Measurements from ENCODE around the gene NKX6-1.
A peak's percentile ranks its signal among the peaks of the same experiment; 100 is the strongest.

NKX6-1 gene

DNA sequence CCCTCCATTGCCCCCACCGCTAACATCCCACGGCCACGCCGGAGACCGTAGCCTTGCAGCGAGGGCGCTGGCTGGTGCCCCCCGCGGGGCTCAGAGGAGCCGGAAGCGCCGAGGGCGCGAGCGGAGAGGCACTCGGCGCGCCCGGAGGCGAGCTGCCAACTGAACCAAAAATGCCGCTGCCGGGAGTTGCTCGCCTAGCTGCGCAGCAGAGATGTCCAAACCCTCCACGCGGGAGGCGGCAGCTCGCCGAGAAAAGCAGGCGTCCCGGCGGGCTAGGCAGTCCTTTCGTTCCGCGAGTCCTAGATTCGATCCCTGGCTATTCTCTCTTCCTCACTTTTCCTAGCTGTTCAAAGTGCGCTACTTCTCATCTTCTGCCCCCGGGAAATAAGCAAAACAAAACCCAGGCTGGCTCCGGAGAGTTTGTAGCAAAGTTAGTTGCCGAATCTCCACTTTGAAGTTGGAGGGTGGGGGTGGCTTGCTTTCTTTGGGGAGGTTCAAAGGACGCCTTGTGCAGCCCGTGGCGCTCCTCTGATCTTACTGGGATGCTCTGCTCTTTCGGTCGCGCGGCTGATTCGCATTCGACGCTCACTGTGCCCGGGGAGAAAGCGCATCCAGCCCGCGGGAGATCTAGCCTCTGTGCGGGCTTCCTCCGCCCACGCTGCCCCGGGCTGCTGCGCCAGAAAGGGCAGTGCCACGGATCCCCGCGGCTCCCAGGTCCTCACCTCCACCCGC, 723 bp downstream of the NKX6-1 start:
- DNase-seq: peak; percentile 46

DNA sequence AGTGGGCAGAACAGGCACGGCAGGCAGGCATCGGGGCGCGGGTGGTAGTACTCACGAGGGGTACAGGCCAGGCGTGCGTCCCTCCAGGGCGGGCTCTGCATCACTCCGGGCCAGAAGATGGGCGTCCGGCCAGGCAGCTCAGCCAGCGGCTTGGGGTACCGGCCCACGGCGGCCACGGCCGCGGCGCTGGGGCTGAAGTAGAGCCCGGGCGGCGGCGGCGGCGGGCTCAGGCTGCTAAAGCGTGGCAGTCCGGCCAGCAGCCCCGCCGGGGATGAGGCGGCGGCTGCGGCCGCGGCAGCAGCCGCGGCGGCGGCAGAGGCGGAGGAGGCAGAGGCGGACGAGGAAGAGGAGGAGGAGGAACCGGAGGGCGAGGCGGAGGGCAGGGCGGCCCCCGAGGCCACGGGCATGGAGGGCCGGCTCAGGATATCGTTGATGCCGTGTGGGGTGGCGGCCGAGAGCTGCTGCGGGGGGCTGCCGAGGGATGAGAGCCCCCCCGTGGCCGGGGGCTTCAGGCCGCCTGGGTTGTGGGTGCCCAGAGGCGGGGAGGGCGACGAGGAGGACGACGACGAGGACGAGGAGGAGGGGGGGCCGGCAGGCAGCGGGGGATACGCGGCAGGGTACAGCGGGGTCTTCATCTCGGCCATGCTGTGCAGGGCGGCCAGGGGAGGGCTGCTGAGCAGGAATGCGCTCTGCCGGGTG, 1.4 kb downstream of the NKX6-1 start:
- no peak for DNase-seq

DNA sequence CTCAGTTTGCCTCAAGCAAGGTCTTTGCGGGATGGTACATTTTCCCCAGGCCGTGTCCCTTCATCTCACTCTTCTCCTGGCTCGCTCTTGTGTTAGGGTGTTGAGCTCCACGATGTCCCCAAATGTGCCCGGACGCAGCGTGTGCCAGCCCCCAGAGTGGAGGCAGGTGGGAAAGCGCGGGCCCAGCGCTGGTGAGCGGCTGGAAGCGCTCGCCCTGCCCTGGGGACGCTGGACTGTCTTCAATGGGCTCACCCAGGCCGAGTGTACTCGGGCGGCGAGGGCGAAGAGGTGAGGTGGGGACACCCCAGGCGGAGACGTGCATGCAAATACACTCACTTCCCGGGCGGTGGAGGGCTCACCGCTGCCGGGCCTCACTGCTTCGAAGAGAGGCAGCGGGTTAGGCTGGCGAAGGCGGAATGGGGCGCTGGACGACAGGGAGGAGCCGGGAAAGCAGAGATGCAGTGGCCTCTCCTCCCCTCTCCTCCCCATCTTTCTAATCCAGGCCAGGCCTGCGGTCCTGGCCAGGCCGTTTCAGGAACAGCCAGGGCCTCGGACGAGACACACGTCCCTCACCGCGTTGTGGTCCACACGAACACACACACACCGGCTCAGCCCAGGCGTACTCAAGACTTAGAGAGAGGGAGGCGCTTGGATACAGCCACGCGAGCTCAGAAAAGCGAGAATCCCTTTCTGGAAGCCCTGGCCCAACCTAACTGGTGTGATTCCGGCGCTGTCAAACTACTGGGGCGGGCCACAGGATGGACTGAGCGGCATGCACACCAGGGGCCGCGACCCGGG, 2.2 kb downstream of the NKX6-1 start:
- DNase-seq: no peak

DNA sequence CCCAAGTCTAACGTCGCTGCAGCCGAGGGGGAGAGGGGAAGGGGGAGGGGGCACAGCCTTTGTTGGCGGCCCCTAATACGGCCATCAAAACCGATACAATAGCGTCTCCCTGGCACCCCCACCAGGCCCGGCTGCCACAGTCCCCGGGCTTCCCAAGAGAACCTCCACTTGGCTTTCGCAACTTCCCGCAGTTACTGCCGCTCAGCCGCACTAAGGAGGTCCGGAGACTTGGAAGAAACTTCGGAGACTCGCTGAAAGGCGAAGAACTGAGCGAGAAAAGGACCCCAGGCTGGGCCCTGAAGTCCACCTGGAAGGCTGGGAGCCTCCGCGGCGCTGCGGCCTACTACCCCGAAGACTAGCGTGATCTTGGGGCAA, 2.8 kb downstream of the NKX6-1 start:
- no peak for DNase-seq

DNA sequence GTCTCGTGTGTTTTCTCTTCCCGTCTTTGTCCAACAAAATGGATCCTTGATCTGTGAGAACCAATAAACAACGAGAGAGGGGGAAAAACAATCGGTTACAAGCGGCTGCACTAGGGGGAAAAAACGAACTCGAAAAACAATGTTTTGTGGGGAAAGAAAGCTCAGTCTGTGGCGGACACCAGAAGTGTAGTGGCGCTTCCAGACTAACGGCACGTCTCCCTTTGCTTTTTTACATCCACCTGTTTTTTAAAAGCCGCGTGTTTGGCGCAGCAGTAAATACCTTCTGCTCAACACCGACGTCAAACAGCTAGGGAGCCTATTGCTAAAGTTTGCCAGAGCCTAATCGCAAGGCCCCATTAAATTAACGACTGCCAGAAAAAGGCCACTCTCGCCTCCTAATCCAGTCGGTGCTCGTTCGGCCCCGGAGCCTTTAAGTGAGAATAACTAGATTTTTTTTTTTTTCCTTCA, 3.3 kb downstream of the NKX6-1 start:
- no peak for DNase-seq

DNA sequence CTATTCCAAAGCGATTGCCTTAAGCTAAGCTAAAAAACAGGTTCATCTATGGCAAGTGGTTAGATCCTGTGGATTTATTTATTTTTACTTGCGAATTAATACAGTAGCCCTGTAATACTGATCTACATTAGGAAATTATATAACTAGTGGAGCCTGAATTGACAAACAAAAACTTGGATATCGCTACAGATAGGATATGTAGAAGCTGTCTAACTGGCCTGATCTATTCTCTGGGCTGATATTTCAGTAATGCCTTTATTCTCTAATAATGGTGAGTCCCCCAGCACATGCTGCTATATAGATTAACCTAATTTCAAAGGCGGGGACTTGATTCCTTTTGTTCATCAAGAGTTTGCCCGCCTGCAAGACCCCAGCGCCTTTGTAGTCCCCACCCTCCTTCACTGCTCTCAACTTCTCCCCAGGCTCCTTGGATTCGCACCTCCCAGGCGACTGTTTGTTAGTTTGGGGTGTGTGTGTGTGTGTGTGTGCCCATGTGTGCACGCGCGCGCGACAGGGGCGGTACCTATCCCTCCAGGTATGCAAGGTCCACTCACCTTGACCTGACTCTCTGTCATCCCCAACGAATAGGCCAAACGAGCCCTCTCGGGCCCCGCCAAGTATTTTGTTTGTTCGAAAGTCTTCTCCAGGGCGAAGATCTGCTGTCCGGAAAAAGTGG, 3.8 kb downstream of the NKX6-1 start:
- DNase-seq: no peak

DNA sequence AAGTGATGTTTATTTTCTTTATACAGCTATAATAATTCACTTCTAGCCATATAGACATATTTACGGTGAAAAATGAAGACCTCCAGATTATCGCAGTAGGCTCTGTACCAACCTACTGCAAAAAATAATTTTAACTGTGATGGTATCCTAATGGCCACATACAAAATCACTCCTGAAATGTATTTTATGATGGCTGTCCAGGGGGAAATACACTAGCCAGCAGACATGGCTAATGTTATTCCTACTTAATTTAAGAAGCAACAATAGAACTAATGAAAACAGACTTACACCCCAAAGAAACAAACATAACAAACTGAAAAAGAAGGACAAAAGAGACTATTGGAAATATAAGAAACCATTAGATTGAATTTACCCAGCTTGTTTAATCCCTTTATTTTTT, 4.6 kb downstream of the NKX6-1 start:
- no peak for DNase-seq

DNA sequence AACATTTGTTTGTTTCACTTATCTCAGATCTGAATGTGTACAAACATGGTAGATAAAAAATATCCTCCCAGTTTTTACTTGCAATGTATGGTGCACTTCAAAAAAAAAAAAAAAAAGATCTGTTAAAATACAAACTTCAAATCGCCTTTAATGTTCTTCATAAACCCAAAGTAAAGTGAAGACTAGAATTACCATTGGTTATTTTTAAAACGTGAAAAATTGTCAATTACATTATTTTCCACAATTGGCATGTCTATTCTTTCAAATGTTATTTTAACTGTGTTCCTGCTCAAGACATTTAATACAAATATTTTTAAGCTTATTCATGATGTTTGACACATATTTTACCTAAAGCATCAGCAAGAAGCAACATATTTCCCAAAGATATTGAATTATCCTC, 5.0 kb downstream of the NKX6-1 start:
- DNase-seq: no peak

DNA sequence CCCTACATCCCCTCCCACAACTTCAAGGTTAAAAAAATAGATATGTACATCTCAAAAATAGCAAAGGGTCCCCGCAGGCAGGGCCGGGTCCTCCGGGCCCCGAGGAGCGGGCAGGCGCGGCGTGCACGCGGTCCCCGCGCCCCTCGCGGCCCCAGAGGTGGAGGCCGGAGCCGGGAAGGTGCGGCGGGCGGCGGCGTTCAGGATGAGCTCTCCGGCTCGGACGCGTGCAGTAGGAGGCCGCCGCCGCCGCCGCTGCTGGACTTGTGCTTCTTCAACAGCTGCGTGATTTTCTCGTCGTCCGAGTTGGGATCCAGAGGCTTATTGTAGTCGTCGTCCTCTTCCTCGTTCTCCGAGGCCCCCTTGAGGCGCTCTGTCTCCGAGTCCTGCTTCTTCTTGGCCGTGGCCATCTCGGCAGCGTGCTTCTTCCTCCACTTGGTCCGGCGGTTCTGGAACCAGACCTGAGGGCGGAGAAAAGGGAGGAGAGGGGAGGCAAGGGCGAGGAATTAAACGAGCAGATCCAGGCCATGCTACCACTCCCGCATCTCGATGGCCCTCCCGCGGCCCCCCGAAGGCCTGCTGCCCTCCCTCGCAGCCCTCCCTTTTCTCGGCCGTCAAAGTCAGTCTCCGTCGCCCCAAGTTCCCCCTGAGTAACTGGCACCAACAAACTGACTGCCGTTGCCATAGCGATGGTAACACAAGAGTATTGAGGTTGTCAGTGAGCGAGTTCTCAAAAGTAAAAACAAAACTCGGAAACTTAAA, 5.8 kb downstream of the NKX6-1 start:
- peak; percentile 25 for DNase-seq

DNA sequence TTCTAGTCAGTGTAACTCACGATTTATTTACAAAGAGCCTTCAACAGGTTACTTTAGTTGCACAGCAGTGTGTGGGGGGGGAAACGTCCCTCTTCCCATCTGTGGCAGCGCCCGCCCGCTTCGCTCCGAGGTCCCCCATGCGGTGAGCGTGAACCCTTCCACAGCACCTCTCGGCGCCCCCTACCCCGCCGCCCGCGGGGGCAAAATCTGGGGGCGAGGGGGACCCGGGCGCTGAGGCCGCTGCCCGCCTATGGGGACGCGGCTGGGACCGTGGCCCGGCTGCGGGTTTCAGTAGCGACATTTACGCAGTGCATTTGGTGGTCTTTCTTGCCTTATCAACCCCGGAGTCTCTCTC, 6.4 kb downstream of the NKX6-1 start:
- DNase-seq: no peak

DNA sequence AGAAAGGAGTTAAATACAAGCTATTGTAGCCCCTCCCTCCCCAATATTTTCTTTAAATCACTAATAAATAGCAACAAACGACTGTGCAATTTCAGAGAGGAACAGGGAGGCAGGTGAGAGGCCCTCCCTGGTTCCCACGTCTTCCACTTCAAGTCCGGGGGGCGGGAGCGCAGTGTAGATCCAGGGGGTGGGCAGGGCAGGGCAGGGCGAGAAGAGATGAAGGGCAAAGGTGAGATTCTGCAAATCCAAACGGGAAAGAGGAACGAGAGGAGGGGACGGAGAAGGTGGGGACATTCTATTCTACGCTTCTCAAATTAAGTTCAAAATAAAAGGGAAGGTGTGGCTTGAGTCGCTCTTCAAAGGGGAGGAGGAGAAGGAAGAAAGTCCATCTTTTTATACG, 6.8 kb downstream of the NKX6-1 start:
- no peak for DNase-seq

DNA sequence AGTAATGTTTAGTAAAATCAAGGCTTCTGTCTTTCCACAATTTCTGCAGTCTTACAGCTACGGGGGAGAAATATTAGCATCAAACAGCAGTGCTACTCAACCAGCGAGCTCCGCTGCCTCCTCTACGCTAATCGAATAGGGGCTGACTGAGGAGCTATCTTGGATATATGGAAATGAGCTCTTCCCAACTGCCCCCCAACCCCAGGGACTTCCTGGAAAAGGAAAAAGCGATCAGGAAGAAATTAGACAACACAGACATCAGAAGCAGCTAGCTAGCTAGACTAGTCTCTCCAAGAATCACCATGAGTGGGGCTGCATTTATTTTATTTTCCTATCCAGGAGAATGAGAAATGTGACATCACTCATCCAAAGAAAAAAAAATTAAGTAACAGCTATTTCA, 7.6 kb downstream of the NKX6-1 start:
- no peak for DNase-seq

DNA sequence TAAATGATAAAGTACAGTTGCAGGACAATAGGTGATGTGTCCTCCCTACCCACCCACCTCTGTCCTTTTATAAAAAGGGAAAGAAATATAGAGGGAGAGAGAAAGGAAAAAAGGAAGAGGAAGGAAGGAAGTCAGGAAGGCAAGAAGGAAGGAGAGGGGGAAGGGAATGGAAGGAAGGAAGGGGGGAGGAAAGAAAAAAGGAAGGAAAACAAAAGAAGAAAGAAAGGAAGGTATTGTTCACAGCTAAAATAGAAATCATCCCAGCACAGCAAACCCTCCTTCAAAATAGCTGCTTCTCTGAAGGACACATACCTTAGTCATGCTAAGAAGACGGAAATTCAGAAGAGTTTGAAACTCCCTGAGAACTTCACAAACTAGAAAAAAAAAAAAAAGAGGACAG, 8.4 kb downstream of the NKX6-1 start:
- no peak for DNase-seq

DNA sequence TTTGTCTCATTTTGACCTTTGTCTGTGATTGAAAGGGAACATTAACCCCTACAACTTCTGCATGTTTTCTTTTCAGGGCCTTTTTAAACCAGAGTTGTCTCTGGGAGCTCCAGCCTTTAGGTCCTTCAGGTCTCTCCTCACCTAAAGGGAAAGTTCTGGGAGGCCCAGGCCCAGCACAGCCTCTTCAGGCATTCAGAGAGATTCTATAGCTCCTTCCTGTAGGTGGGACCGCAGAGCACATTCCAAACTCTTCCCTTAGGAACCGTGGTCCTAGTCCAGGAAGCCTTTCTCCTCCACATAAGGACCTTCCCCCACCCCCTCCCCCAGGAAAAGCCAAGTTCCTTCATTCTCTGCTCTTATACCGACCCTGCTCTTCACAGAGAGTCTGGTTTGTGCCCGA, 14.9 kb downstream of the NKX6-1 start:
- DNase-seq: no peak

DNA sequence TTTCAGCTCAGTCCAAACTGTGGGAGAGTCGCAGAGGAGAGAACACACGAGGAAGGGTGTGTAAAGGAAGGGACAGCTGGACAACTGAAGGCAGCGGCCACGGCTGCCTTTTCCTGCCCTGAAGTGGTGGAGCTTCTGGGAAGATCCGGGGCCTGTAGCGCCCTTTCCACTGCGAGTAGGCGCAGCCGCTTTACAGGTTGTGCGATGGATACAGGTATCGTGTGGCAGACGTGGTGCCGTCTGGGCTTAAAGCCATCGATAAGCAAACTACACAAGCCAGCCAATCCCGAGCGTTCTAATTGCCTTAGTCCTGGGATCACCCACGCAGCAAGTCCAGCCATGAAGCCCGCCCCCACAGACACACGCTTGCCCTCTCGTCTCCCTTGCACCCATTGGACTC, 15.4 kb downstream of the NKX6-1 start:
- no peak for DNase-seq

DNA sequence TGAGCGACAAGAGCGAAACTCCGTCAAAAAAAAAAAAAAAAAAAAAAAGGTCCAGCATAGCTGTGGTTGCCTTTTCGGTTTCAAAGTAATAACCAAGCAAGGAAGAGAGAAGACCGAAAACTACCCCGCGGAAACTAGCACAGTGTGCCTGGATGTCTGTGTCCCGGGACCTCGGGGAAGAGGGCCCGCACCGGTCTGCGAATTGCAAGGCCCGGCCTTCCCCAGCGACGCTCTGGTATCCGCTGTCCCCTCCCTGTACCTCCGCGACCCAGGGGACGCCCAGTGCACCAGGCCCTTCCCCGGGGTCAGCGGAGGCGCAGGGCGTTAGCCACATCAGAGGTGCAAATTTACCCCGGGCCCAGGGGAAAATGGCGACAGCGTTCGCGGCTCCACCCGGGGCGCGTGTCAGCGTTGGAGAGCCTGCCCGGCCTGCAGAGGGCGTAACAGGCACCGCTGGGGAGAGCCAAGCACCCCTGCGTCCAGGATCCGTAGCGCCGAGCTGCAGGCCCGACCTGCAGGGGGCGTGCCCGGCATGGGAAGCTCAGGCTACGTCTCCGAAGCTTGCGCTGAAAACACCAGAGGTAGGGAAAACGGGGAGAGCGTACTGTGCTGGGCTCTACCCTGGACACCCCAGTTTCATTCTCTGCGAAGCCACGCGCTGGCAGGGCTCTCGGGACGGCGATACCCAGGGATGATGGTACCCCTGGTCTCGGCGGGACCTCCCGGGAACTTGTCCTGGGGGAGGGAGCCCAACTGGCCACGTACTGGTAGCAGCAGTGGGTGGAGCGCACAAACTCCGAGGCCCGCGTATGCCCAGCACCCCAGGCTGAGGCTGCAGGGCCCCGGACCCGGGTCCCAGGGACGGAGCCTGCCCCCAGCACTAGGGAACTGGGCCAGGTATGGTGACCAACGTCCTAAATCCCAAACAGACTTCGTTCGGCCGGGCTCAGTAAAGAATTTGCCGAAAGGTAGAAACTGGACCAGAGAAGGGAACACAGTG, 16.2 kb downstream of the NKX6-1 start:
- peak; percentile 20 for DNase-seq

DNA sequence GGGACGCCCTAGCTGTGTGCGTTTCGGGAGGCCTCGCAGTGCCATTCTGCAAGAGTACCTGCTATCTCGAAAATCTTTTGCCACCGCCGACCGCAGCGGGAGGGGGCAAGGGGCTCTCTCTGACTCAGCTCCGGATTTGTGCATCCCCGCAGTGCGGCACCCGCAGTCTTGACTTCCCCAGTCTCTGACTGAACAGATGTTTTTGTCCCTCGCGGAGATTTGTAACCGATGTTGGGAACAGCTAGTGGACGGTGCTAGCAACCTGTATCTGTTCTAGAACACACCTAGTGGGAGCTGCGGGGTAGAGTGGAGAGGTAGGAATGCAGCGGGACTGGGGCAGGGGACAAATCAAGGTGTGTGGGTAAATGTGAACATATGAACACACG, 17.2 kb downstream of the NKX6-1 start:
- no peak for DNase-seq

DNA sequence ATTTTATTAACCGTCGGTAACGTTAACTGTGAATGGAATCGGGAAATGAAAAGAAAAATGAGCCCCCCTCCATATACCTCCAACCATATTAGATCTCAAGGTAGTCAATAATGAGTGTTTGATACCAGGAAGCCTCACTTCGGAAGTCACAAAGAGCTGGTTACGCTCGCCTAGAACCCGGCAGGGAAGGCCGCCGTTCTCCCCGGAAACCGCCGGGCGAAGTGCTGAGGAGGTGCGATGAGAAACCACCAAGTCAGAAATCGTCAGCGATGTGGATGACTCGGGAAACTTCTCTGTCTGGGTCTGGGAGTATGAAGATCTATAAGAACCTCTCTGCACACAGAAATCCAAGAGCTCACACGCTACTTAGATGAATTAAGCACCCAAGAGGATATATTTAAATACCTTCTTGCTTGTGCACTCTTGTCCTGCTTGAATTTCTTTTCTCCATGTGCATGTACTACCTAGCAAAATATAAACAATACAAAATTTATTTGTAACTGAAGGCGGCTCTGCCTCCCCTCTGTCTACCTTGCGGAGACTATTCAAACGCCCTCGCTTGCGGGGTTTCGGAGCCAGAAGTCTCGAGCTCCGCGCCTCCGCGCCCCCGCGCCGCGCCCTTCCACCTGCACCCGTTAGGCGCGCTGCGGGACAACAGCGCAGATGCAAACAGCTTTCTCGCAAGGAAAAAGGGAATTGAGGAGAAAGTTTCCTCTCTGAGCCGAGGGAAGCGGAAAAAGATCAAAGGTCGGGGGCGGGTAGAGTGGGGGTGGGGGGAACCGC, 17.8 kb downstream of the NKX6-1 start:
- no peak for DNase-seq

DNA sequence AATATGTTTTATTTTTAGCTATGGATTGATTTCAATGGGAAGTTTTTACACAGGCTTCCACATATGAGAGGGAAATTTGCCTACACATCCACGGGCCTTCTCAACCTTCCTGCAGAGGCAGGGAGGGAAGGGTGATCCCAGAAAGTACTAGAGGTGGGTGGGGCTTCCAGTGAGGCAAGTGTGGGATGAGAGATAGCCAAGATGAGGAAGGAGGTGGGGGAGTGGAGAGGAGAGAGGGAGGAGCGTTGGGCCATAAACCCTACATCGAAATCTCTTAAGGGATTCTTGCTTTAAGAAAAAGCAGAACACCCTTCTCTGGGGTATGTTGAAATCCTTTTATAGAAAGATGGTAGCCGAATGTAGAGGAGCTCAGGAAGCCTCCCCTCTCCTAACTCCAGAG, 19.0 kb downstream of the NKX6-1 start:
- DNase-seq: no peak

DNA sequence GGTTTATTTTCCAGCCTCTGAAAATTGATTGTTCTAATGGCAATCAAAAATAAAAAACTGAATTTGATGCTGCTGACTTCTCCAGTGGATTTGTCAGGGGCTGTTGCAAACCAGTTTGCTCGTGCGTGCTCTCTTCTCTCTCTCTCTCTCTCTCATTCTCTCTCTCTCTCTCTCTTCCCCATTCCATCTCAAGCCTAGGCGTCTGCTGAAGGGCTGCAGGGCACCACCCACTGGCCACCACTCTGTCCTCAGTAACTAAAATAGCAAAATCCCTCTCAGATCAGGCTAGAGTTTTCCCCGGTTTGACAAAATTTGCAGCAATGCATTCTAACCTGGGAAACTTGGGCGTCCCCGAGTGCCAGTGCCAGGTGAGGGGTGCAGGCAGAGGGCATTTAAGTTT, 19.4 kb downstream of the NKX6-1 start:
- DNase-seq: no peak

Data from fibroblast of skin of scalp (primary cell).